ENCODE data around the gene C19orf53. TPM values are rescaled to one million over a fixed set of nuclear protein-coding genes. Genes with fewer than 3 reads are reported as not detected.
"Not testable (repeated sequence)": the region's sequence is repeated elsewhere in the genome, so short reads cannot be mapped to it uniquely, and the experiment has no call there.

C19orf53 gene
- total RNA-seq, 1 donor from 2014 or later: 150 TPM

GRCh38 chr19:13763265-13763664 lies 11.0 kb upstream of the C19orf53 start:
- no peak for DNase-seq (ENCODE audit: low read depth)

DNA sequence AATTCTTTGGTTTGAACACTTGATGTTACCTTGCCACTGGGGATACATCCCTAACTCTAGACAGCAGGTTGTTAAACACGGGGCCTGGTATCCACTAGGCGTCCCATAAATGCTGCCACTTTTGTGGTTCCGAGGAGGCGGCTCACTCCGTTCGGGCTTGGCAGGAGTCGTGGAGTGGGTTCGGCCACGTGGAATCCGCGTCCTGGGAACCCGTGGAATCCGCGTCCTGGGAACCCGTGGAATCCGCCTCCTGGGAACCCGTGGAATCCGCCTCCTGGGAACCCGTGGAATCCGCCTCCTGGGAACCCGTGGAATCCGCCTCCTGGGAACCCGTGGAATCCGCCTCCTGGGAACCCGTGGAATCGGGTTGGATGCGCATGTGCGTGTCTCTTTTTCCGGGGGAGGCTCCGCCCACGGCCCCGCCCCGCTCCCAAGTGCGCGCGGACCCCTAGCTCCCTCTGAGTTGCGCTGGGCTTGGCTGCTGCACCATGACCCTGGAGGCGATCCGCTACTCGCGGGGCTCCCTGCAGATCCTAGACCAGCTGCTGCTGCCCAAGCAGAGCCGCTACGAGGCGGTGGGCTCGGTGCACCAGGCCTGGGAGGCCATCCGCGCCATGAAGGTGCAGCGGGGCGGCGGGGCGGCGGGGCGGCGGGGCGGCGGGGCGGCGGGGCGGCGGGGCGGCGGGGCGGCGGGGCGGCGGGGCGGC lies 10.0 kb upstream of the C19orf53 start, which contains the start of gene MRI1:
Gene MRI1, plus strand, starts transcription at position 422 of the 707 bp plus-strand sequence. Its CDS starts 67 bp downstream, at position 489.
- DNase-seq (ENCODE audit: low read depth): peak; percentile 85

DNA sequence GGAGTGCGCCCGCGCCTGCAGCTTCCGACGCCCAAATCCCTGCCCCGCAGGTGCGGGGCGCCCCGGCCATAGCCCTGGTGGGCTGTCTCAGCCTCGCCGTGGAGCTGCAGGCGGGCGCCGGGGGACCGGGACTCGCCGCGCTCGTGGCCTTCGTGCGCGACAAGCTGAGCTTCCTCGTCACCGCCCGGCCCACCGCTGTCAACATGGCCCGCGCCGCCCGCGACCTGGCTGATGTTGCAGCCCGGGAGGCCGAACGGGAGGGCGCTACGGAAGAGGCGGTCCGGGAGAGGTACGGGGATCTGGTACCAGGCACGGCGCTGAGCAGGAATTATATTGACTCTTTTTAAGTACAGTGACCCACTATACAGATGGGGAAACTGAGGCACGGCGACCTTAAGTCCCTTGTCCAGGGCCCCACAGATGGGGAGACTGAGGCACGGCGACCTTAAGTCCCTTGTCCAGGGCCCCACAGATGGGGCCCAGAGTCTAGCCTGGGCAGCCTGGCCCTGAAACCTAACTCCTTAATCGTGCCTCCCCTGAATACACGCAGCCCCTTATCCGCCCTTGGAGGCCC lies 9.3 kb upstream of the C19orf53 start:
- no peak for DNase-seq (ENCODE audit: low read depth)

DNA sequence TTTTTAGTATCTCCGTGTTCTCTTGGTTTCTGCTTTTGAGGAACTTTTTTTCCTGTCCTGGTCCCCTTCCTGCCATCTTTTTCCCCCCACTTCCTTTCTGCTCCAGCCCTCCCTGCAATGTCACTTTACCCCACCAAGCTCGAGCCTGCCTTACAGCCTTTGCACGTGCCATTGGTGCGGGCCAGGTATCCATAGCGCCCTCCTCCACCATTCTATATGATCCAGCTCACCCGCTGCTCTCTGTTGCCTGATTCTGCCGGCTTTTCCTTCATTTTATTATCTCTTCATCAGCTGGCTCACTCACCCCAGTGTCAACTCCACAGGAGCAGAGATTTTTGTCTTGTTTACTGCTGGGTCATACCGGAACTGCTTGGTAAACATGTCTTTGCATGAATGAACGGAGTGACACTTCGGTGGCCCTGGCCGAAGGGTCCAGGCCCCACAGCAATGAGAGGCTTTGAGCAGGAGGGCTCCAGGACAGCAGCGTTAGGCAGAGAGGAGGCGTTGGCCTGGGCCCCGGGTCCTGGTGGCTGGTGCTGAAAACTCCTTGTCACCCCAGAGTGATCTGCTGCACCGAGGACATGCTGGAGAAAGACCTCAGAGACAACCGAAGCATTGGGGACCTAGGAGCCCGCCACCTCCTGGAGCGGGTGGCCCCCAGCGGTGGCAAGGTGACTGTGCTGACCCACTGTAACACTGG lies 8.7 kb upstream of the C19orf53 start:
- no peak for DNase-seq (ENCODE audit: low read depth)

GRCh38 chr19:13766095-13766481 lies 8.2 kb upstream of the C19orf53 start:
- DNase-seq (ENCODE audit: low read depth): no peak

DNA sequence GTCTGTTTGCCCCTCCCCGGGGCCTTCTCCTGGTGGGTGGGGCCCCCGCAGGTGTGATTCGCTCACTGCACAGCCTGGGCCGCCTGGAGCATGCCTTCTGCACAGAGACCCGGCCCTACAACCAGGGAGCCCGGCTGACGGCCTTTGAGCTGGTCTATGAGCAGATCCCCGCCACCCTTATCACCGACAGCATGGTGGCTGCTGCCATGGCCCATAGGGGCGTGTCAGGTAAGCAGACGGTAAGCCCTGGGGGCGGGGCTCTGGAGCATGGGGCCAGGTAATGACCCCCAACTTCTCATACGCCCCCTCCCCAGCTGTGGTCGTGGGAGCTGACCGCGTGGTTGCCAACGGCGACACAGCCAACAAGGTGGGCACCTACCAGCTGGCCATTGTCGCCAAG lies 5.7 kb upstream of the C19orf53 start:
- no peak for DNase-seq (ENCODE audit: low read depth)

DNA sequence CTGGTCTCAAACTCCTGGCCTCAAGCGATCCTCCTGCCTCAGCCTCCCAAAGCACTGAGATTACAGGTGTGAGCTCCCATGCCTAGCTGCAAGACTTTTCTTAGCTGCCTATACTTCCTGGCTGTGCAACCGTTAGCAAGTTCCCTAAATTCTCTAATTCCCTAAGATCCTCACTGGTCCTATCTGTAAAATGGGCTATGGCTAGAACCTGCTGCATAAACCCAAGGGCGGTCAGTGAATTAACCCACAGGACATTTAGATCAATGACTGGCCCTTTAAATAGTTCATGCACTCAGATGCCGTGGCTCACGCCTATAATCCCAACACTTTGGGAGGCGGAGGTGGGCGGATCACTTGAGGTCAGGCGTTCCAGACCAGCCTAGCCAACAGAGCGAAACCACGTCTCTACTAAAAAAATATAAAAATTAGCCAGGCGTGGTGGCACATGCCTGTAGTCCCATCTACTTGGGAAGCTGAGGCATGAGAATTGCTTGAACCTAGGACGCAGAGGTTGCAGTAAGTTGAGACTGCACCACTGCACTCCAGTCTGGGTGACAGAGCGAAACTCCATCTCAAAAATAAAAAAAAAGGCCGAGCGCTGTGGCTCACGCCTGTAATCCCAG lies 4.1 kb upstream of the C19orf53 start:
- DNase-seq (ENCODE audit: low read depth): no peak

DNA sequence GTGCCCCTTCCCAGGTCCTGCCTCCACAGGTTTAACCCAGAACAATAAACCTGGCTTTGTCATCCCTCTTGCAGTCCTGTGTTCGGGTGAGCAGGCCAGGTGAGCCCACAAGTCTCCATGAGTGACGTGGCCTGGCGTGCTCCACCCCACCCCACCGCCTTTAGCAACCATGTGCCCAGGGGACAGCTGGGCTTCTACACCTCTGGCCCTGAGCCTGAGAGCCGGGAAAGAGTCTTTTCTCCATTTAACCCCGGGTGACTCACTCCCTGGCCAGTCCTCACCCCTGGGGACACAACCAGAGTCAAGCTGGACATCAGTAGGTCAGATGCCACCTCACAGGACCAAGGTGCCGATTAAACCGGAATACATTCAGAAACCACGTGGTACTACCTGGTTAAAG lies 4.1 kb downstream of the C19orf53 start:
- DNase-seq (ENCODE audit: low read depth): no peak

GRCh38 chr19:13778847-13779246 lies 4.6 kb downstream of the C19orf53 start:
- DNase-seq (ENCODE audit: low read depth): no peak

- not testable (repeated sequence) for DNase-seq (ENCODE audit: low read depth)
Measured at GRCh38 chr19:13779794-13780193, 5.5 kb downstream of the C19orf53 start.

DNA sequence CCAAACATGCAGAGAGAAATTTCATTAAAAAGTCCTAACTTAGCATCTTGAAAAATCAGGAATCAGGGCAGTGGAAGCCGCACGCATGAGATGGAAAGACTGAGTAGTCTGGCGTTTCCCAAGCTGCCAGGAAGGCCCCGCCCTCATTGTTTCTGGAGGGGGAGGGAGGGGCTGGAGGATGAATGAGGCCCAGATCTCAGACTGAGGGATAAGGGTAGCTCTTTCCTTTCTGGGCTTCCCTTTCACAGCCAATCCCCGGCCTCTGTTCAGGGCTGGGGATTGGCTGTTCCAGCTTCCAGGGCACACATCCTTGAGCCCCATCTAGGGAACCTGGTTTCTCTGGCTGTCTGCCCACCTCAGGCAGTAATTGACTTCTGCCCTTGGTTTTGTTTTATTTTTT lies 7.3 kb downstream of the C19orf53 start:
- DNase-seq (ENCODE audit: low read depth): peak; percentile 70

GRCh38 chr19:13782537-13782936 lies 8.3 kb downstream of the C19orf53 start:
- no peak for DNase-seq (ENCODE audit: low read depth)

- DNase-seq (ENCODE audit: low read depth): no peak
Measured at GRCh38 chr19:13783565-13784500, 9.6 kb downstream of the C19orf53 start.

- peak; percentile 77 for DNase-seq (ENCODE audit: low read depth)
Measured at GRCh38 chr19:13784731-13785452, 10.6 kb downstream of the C19orf53 start.

- DNase-seq (ENCODE audit: low read depth): no peak
Measured at GRCh38 chr19:13788991-13789390, 14.7 kb downstream of the C19orf53 start.

DNA sequence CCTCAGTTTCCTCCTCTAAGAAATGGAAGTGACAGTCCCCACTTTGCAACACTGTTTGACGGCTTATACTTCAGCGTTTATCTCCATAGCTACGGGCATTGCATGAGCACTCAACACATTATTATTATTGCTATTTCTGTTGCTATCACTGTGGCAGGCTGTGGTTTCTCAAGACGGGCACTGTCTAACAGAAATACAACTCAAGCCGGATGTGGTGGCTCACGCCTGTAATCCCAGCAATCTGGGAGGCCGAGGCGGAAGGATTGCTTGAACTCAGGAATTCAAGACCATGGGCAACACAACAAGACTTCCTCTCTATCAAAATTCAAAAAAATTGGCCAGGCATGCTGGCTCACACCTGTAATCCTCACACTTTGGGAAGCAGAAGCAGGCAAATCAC lies 16.1 kb downstream of the C19orf53 start:
- no peak for DNase-seq (ENCODE audit: low read depth)

DNA sequence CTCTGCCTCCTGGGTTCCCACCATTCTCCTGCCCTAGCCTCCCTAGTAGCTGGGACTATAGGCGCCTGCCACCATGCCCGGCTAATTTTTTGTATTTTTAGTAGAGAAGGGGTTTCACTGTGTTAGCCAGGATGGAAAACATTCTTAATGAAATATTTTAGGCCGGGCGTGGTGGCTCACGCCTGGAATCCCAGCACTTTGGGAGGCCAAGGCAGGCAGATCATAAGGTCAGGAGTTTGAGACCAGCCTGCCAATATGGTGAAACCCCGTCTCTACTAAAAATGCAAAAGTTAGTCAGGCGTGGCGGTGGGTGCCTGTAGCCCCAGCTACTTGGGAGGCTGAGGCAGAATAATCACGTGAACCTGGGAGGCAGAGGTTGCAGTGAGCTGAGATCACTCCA lies 19.1 kb downstream of the C19orf53 start:
- DNase-seq (ENCODE audit: low read depth): not testable (repeated sequence)

DNA sequence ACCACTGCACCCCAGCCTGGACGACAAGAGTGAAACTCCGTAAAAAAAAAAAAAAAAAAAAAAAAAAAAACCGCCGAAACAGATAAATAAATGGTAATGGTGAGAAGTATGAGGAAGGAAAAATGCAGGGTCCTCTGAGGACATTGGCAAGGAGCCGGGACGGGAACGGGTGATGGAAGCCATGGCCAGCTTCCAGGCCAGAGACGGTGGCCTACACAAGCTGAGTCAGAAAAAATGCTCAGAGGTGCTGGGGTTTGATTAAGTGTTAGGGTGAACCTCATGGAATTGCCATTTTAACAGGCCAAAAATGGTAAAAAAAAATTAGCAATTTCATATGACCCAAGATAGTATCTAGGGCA lies 20.1 kb downstream of the C19orf53 start:
- DNase-seq (ENCODE audit: low read depth): peak; percentile 78

DNA sequence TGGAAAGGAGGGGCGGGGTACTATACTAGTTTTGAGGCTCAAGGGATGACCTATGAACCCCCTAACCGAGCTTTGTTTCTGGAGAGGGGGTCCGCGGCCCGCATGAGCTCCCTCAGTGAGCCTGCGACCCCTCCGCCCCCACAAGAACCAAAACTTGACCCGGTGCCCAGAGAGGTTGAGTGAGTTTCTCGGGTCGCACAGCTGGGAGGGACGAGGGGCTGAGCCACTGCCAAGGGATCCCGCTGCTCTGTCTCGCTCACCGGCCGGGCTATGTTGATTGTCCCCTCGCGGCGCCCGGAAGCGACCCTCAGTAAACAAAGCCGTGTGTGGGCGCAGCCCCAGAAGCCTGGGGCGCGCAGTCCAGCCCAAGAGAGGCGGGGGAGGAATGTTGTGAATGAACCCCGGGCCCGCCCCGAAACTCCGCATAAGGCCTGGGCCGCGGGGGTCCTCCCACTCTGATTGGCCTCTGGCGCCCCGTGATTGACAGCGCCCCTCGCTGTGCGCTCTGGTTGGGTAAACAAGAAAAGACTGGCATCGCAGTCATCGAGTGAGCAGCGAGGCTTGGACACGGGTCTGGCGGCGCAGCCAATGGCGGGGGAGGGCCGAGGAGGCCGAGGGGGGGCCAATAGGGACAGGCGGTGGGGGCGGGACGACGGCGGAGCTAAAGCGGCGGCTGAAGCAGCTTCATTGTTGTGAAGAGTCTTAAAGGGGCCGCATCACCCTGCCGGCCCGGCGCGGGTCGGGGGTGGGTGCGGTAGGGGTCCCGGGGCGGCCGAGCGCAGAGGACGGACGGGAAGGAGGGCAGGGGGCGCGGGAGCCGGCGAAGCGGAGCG lies 20.7 kb downstream of the C19orf53 start, which contains the start of gene ZSWIM4:
Gene ZSWIM4, plus strand, starts transcription at position 687 of the 833 bp plus-strand sequence. CDS start 206 bp downstream, outside the sequence.
- peak; percentile 100 for DNase-seq (ENCODE audit: low read depth)

Data from myocyte (in vitro differentiated cells).